Sigmoid colon (tissue), 7 donors: ENCODE results near the gene NPB. TPM values are rescaled to one million over a fixed set of nuclear protein-coding genes. Genes with fewer than 3 reads are reported as not detected.

ENCODE experiments used
- DNase-seq: peaks from one replicate; pipeline ENCODE4 v3.0.0-alpha.2; 2019
- H3K27ac ChIP-seq, 4 donors: fragments of 200-600 bp; sonication (generic); one replicate each; pipeline ENCODE4 v1.5.1; 2016 to 2019; ENCODE audit warnings: mild to moderate bottlenecking in 1 of 4
- H3K27me3 ChIP-seq, 3 donors: fragments of 200-600 bp; sonication (generic); one replicate each; pipeline ENCODE4 v1.5.1; 2019; ENCODE audit warnings: mild to moderate bottlenecking in 1 of 3
- H3K36me3 ChIP-seq, 4 donors: fragments of 200-600 bp; sonication (generic); one replicate each; pipeline ENCODE4 v1.5.1; 2016 to 2019
- H3K4me1 ChIP-seq, 4 donors: fragments of 200-600 bp; sonication (generic); one replicate each; pipeline ENCODE4 v1.5.1; 2017 to 2019
- H3K4me3 ChIP-seq, 4 donors: fragments of 200-600 bp; sonication (generic); one replicate each; pipeline ENCODE4 v1.5.1; 2017 to 2019; ENCODE audit warnings: mild to moderate bottlenecking in 2 of 4, moderate library complexity in 1 of 4
- H3K9me3 ChIP-seq, 4 donors: fragments of 200-600 bp in 3 of 4; sonication (generic) in 3 of 4; one replicate each; pipeline versions ENCODE4 v1.5.1 to v1.6.1; 2013 to 2019
- EP300 ChIP-seq, 4 donors: sonication (generic); formaldehyde crosslinking; IDR thresholded peaks; one replicate each; pipeline ENCODE4 v1.6.1; 2017; ENCODE audit warnings: antibody characterized with exemption in 4 of 4
- POLR2A ChIP-seq, 2 donors: fragments of 450-650 bp; IDR thresholded peaks; one replicate each; pipeline ENCODE4 v1.6.1; 2016; ENCODE audit warnings: antibody characterized with exemption in 2 of 2, mild to moderate bottlenecking in 2 of 2, moderate library complexity in 2 of 2
- POLR2AphosphoS5 ChIP-seq, 4 donors: sonication (generic); formaldehyde crosslinking; IDR thresholded peaks; one replicate each; pipeline ENCODE4 v1.6.1; 2017; ENCODE audit warnings: antibody characterized with exemption in 4 of 4
- WGBS, 2 donors: extraction: QIAGEN DNeasy Blood & Tissue Kit; methylation state at CpG; one replicate each; pipeline ENCODE4 v1.1.7; 2013; 5-methylcytosine and 5-hydroxymethylcytosine counted together
- intact Hi-C: fragments of 100-400 bp; cut with DNase I; formaldehyde crosslinking; loops from one replicate; pipeline ENCODE4 v1.15.1; 2023
- polyA plus RNA-seq, 3 donors: library from polyadenylated mRNA; stranded (reverse); fragments of 200-250 nt; gene quantifications; one replicate each; pipeline ENCODE4 v1.2.3, GENCODE V29; 2013
- total RNA-seq, 4 donors: library from RNA; depleted of rRNA; stranded (reverse); fragments of >200 nt; gene quantifications; one replicate each; pipeline ENCODE4 v1.1.0, GENCODE V29; 2016
- TF ChIP-seq, protein P1 (sequence below), 4 experiments: fragments of 450-650 bp in 3 of 4; fragments of 200-600 bp in 1 of 4; IDR thresholded peaks; one replicate each; pipeline ENCODE4 v1.5.1; 2016 to 2019; ENCODE audit warnings: antibody characterized with exemption in 4 of 4, mild to moderate bottlenecking in 3 of 4, moderate library complexity in 2 of 4
- donor health status: healthy with polysubstance abuse.
- donor health status: Bipolar disorder and iron deficiency.
- donor health status: healthy.

The NPB gene
- total and polyA plus RNA-seq, 7 donors: 0.27 to 1.8 (median 0.79) TPM; not detected in 3

DNA sequence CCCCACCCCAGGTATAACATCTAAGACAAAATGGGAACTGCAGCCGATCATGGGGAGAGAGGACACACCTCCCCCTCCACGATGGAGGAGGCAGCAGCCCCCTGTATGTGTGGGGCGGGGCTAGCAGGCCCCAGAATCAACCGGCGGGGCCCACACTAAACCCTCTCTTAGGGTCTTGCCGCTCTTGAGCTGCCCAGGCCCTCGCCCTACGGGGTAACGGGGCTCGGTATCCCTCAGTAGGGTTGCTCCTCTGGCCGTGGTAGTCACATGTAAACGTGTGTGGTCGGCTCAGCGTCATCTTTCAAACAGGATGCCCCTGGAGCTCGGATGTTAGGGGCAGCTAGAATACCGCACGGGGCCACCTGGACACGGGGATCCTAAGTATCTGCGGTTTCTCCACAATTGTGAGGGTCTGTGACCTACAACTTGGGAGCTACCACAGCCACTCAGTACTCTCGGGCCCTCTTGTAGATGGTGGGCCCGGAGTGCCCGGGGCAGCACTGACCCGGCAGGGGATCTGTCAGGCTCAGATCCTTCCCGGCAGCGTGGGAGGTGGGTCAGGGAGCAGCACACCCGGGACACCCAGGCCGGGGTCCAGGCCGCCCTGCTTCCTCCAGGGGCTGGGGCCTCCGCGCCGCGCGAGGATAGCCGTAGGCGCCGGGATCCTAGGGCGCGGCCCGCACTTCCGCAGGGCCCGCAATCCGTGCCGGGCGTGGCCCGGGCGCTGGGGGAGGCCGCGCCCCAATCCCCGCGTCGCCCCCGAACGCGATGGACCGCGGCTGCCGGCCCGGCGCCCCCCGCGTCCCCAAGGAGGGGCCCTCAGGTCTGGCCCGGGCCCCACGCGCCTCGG lies 31.7 kb upstream of the NPB start:
- Histone ChIP-seq H3K4me3 (peak overlapping the region; percentile 37 to 99 (median 84)), H3K4me1 (peaks cover 0 to 63% (median 55%) of the 10 kb centered on the region in 4 donors), H3K27me3 (no peaks in the 10 kb centered on the region), H3K27ac (peak overlapping the region; percentile 98 to 100 (median 99)), H3K36me3 (peaks cover 8 to 23% (median 18%) of the 10 kb centered on the region in 4 donors), H3K9me3 (no peaks in the 10 kb centered on the region)
- DNase-seq: peak; percentile 76
- intact Hi-C loops: loop anchor here (2.0 to 5.0 kb wide), 4 partner anchors 20 to 227 kb away; partner anchors contain the start of genes ALYREF, ANAPC11, FASN and MAFG
- TF ChIP-seq POLR2AphosphoS5 (IDR thresholded peaks at IDR 0.05): peak in 2 of 4 donors; percentile 26 to 35
- no peak for TF ChIP-seq POLR2A (IDR thresholded peaks at IDR 0.05)
- 1 to 3% methylated on average over 65 of the region's 65 CpGs for WGBS, 2 donors

DNA sequence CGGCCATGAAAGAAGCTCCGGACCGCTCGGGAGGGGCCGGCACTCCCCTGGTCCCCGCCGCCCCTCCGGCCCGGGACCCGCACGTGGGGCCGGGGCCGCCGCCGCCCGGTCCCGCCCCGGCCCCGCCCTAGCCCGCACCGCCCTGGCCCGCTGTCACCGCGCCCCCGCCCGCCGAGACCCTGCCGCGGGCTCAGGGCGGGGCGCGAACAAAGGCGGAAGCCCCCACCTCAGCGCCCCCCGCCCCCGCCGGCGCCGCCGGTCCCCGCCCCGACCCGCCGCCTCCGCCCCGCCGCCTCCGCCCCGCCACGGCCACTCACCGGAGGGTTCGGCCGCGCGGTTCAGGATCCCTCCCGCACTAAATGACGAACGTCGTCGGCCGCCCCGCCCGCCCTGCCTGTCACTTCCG lies 31.1 kb upstream of the NPB start, which contains the start of gene ARHGDIA:
Gene ARHGDIA (minus strand): TSS at position 357 of the 406 bp plus-strand sequence. CDS start 1,407 bp downstream, outside the sequence.
- H3K9me3 ChIP-seq: no peaks in the 10 kb centered on the region
- H3K4me1 ChIP-seq: peaks cover 0 to 63% (median 55%) of the 10 kb centered on the region in 4 donors
- intact Hi-C loops: loop anchor here (2.0 to 5.0 kb wide), 4 partner anchors 20 to 226 kb away; partner anchors contain the start of genes ALYREF, ANAPC11, FASN and MAFG
- H3K27ac ChIP-seq: peak within 1 kb of the TSS; percentile 98 to 100 (median 99)
- peaks cover 8 to 21% (median 17%) of the 10 kb centered on the region in 4 donors for H3K36me3 ChIP-seq
- no peaks in the 10 kb centered on the region for H3K27me3 ChIP-seq
- WGBS, 2 donors: 1% methylated on average over 64 of the region's 64 CpGs
- TF ChIP-seq POLR2AphosphoS5 (IDR thresholded peaks at IDR 0.05) (peak in 3 of 4 donors; percentile 99), POLR2A (IDR thresholded peaks at IDR 0.05) (no peak)
- DNase-seq: no peak
- H3K4me3 ChIP-seq: peak within 1 kb of the TSS; percentile 71 to 99 (median 84)

DNA sequence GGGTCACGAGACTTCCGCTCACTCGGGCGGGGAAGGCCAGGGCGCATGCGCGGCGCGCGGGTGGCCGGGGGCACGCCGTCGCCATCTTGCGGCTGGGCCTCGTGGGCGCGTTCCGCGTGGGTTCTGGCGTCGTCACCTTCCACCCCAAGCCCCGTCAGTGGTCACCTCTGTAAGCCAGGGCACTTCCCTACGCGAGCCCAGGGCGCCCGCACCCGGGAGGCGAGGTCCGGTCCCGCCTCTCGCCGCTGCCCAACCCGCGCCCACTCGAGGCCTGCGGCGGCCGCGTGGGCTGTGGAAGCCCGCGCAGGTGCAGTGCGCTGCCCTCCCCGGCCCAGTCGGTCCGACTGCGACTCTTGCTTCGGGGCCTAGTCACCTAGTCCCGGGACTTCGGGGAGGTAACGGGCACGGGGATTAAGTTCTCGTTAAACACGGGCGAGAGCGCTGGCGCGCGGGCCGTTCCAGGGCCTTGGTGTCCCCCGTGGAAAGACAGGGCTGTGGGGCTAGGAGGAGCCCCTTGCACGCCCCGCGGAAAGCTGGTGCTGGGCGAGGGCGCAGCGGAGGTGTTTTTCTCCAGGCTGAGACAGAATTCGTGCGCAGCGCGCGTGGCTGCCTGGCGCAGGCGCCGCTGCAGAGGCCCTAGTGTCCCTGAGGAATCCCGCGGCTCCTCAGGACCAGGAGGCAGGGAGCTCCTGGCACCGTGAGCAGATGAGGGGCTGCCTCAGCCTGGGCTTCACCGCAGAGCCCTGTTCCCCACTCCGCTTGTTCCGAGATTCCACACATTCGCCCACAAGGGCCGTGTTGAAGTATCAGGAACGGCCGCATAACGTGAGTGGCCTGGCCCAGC lies 30.4 kb upstream of the NPB start:
- intact Hi-C loops: loop anchor here (2.0 to 5.0 kb wide), 4 partner anchors 19 to 226 kb away; partner anchors contain the start of genes ALYREF, ANAPC11, FASN and MAFG
- Histone ChIP-seq H3K4me1 (peaks cover 0 to 58% (median 50%) of the 10 kb centered on the region in 4 donors), H3K36me3 (peaks cover 8 to 21% (median 17%) of the 10 kb centered on the region in 4 donors), H3K4me3 (peak overlapping the region; percentile 71 to 99 (median 84)), H3K27me3 (no peaks in the 10 kb centered on the region), H3K9me3 (no peaks in the 10 kb centered on the region), H3K27ac (peak overlapping the region; percentile 98 to 100 (median 99))
- TF ChIP-seq POLR2AphosphoS5 (IDR thresholded peaks at IDR 0.05) (peak in 1 of 4 donors; percentile 98), POLR2A (IDR thresholded peaks at IDR 0.05) (peak; percentile 89 to 91), EP300 (IDR thresholded peaks at IDR 0.05) (no peak)
- TF ChIP-seq, protein P1, sequence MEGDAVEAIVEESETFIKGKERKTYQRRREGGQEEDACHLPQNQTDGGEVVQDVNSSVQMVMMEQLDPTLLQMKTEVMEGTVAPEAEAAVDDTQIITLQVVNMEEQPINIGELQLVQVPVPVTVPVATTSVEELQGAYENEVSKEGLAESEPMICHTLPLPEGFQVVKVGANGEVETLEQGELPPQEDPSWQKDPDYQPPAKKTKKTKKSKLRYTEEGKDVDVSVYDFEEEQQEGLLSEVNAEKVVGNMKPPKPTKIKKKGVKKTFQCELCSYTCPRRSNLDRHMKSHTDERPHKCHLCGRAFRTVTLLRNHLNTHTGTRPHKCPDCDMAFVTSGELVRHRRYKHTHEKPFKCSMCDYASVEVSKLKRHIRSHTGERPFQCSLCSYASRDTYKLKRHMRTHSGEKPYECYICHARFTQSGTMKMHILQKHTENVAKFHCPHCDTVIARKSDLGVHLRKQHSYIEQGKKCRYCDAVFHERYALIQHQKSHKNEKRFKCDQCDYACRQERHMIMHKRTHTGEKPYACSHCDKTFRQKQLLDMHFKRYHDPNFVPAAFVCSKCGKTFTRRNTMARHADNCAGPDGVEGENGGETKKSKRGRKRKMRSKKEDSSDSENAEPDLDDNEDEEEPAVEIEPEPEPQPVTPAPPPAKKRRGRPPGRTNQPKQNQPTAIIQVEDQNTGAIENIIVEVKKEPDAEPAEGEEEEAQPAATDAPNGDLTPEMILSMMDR (IDR thresholded peaks at IDR 0.05): no peak
- DNase-seq: peak; percentile 98
- WGBS, 2 donors: 0 to 1% methylated on average over 86 of the region's 86 CpGs

DNA sequence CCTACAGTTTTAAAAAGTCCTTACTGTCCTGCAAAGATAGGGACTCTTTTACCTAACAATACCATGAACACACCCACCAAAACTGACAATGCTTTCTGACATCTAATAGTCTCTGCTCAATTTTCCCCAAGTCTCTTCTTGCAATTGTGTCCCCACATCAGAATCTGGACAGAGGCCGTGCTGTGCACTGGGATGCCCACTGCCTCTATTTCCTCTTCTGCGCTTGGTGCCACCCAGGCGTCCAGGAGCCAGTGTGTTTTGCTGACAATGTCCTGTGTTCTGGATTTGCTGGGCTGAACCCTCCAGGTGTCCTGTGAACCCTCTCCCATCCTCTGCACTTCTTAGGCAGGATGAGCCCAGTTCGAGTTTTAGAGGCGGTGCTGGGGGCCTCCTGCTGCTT lies 24.5 kb upstream of the NPB start:
- Histone ChIP-seq H3K4me3 (no peak overlapping the region), H3K27me3 (no peaks in the 10 kb centered on the region), H3K4me1 (peaks cover 0 to 6% (median 4%) of the 10 kb centered on the region in 4 donors), H3K9me3 (no peaks in the 10 kb centered on the region), H3K36me3 (peaks cover 0 to 23% (median 6%) of the 10 kb centered on the region in 4 donors), H3K27ac (no peak overlapping the region)
- WGBS, 2 donors: 96 to 97% methylated on average over 5 of the region's 5 CpGs
- intact Hi-C loops: no loop called here
- DNase-seq: no peak
- TF ChIP-seq POLR2AphosphoS5 (IDR thresholded peaks at IDR 0.05): no peak
- TF ChIP-seq POLR2A (IDR thresholded peaks at IDR 0.05): no peak
- TF ChIP-seq EP300 (IDR thresholded peaks at IDR 0.05): no peak
- TF ChIP-seq, protein P1 (IDR thresholded peaks at IDR 0.05): no peak

DNA sequence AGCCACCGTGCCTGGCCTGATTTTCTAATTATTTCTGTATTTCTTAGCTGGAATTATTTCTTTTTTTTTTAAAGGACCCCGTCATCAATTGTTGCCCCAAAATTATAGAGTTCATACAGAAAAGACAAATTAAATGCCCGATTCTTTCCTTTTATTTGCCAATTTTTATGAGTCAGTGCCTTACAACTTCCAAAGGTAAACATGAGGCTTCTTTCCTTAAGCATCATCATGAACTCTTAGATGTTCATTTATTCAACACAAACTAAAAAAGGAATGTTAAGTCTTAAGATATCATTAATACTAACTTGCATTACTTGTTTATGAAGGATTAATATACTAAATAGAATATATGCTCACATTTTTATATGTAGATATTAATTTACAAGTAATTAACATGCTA lies 23.7 kb upstream of the NPB start:
- 88 to 92% methylated on average over 3 of the region's 3 CpGs for WGBS, 2 donors
- TF ChIP-seq, protein P1 (IDR thresholded peaks at IDR 0.05): no peak
- no peak for TF ChIP-seq POLR2AphosphoS5 (IDR thresholded peaks at IDR 0.05)
- no peak for TF ChIP-seq POLR2A (IDR thresholded peaks at IDR 0.05)
- TF ChIP-seq EP300 (IDR thresholded peaks at IDR 0.05): no peak
- intact Hi-C loops: no loop called here
- Histone ChIP-seq H3K36me3 (peaks cover 0 to 24% (median 6%) of the 10 kb centered on the region in 4 donors), H3K9me3 (no peaks in the 10 kb centered on the region), H3K27me3 (no peaks in the 10 kb centered on the region), H3K27ac (no peak overlapping the region), H3K4me3 (no peak overlapping the region), H3K4me1 (no peaks in the 10 kb centered on the region)
- DNase-seq: no peak
